ENCODE measurements around the gene TRAF4. TPM values are rescaled to one million over a fixed set of nuclear protein-coding genes. Genes with fewer than 3 reads are reported as not detected.
A peak's percentile ranks its signal among the peaks of the same experiment; 100 is the strongest.

TRAF4 gene
- polyA plus RNA-seq, 1 donor from 2014 or later, result 139 TPM

GRCh38 chr17:28745786-28746411 is 2.1 kb downstream of the TRAF4 start:
- peaks cover 39% of the 10 kb centered on the region for H3K79me2 ChIP-seq (replicated peaks; ENCODE audit: insufficient read depth, low read length)
- peaks cover 26% of the 10 kb centered on the region for H4K20me1 ChIP-seq (ENCODE audit: insufficient read depth)

GRCh38 chr17:28746611-28747050 is 2.8 kb downstream of the TRAF4 start:
- peaks cover 22% of the 10 kb centered on the region for H3K36me3 ChIP-seq (ENCODE audit: insufficient read depth, low read length)
- H3K9ac ChIP-seq (ENCODE audit: low read length), result peak overlapping the region; percentile 99
- H3K4me2 ChIP-seq (ENCODE audit: low read length), result peak overlapping the region; percentile 92
- peaks cover 43% of the 10 kb centered on the region for H3K79me2 ChIP-seq (replicated peaks; ENCODE audit: insufficient read depth, low read length)
- no peaks in the 10 kb centered on the region for H3K27me3 ChIP-seq (ENCODE audit: insufficient read depth, low read depth, low read length)
- peaks cover 4% of the 10 kb centered on the region for H3F3A ChIP-seq (ENCODE audit: insufficient read depth, low read length, poor library complexity, severe bottlenecking)
- H3K9me3 ChIP-seq (ENCODE audit: low read length), result no peaks in the 10 kb centered on the region
- no peak overlapping the region for H2AFZ ChIP-seq (ENCODE audit: low read depth, low read length)
- peaks cover 28% of the 10 kb centered on the region for H4K20me1 ChIP-seq (ENCODE audit: insufficient read depth)
- peak overlapping the region; percentile 97 for H3K27ac ChIP-seq (ENCODE audit: low read length)
- H3K9me2 ChIP-seq (ENCODE audit: insufficient read depth, low read length), result no peaks in the 10 kb centered on the region
- peak overlapping the region; percentile 84 for H3K4me3 ChIP-seq (ENCODE audit: low read length)
- no peak for TF ChIP-seq TAF1 (IDR thresholded peaks at IDR 0.05; ENCODE audit: low read depth)
- no peak for TF ChIP-seq EP300 (conservative IDR thresholded peaks at IDR 0.05; ENCODE audit: poor library complexity, severe bottlenecking)
- TF ChIP-seq REST (IDR thresholded peaks at IDR 0.05; ENCODE audit: borderline replicate concordance), result no peak
- no peak for TF ChIP-seq SMC3 (conservative IDR thresholded peaks at IDR 0.05; ENCODE audit: poor library complexity)
- TF ChIP-seq MXI1 (conservative IDR thresholded peaks at IDR 0.05; ENCODE audit: poor library complexity, severe bottlenecking), result no peak
- TF ChIP-seq POLR2AphosphoS5 (IDR thresholded peaks at IDR 0.05), result no peak

More at GRCh38 chr17:28745786-28746411, 2.1 kb downstream of the TRAF4 start:
- no peaks in the 10 kb centered on the region for H3K9me3 ChIP-seq (ENCODE audit: low read length)
- peak overlapping the region; percentile 99 for H3K9ac ChIP-seq (ENCODE audit: low read length)
- H3K27me3 ChIP-seq (ENCODE audit: insufficient read depth, low read depth, low read length), result no peaks in the 10 kb centered on the region
- H3K9me2 ChIP-seq (ENCODE audit: insufficient read depth, low read length), result no peaks in the 10 kb centered on the region
- H2AFZ ChIP-seq (ENCODE audit: low read depth, low read length), result no peak overlapping the region
- TF ChIP-seq POLR2AphosphoS5 (IDR thresholded peaks at IDR 0.05) (no peak), MXI1 (conservative IDR thresholded peaks at IDR 0.05; ENCODE audit: poor library complexity, severe bottlenecking) (peak; percentile 4), REST (IDR thresholded peaks at IDR 0.05; ENCODE audit: borderline replicate concordance) (no peak), TAF1 (IDR thresholded peaks at IDR 0.05; ENCODE audit: low read depth) (no peak), CTCF (IDR thresholded peaks at IDR 0.05; ENCODE audit: poor library complexity, severe bottlenecking) (no peak), RAD21 (conservative IDR thresholded peaks at IDR 0.05) (no peak), EZH2 (IDR thresholded peaks at IDR 0.05; ENCODE audit: borderline replicate concordance, insufficient read depth, low read length, poor library complexity, severe bottlenecking) (no peak), EP300 (conservative IDR thresholded peaks at IDR 0.05; ENCODE audit: poor library complexity, severe bottlenecking) (no peak)
- H3K4me3 ChIP-seq (ENCODE audit: low read length), result peak overlapping the region; percentile 84
- H3K27ac ChIP-seq (ENCODE audit: low read length), result peak overlapping the region; percentile 97
- H3K36me3 ChIP-seq (ENCODE audit: insufficient read depth, low read length), result peaks cover 22% of the 10 kb centered on the region
- H3F3A ChIP-seq (ENCODE audit: insufficient read depth, low read length, poor library complexity, severe bottlenecking), result peaks cover 4% of the 10 kb centered on the region
- H3K4me2 ChIP-seq (ENCODE audit: low read length), result peak overlapping the region; percentile 92

Measured in neural cell (in vitro differentiated cells).